Measurements from ENCODE around the gene GRAMD1B.

DNA sequence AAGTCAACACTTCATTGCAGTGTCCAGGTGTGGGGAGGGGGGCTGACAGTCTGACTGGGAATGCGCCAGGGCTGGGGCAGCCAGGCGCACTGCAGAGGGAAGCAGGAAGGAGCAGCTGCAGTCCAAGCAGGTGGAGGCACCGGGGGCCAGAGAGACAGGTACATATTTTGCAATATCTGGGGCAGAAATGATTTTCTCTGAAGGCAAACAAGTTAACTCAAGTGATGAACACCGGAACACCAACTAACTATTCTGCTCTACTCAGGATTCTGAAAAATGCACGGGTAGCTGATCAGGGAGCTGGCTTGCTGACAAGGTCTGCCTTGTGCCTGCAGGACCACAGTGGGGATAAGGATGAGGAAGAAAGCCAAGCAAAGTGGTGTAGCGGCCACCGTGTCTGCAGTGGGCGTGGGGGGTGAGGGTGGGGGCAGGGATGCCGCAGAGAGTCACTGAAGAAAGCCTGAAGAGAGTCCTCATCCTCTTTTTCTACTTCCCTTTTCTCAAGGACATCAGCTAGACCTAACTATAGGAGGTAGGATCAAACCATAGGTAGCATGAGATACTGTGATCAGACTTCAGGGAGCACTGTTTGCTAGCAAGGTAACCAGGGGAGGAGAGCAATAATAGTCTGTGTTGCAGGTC is 141.0 kb downstream of the GRAMD1B start:
- TF ChIP-seq, protein P1, sequence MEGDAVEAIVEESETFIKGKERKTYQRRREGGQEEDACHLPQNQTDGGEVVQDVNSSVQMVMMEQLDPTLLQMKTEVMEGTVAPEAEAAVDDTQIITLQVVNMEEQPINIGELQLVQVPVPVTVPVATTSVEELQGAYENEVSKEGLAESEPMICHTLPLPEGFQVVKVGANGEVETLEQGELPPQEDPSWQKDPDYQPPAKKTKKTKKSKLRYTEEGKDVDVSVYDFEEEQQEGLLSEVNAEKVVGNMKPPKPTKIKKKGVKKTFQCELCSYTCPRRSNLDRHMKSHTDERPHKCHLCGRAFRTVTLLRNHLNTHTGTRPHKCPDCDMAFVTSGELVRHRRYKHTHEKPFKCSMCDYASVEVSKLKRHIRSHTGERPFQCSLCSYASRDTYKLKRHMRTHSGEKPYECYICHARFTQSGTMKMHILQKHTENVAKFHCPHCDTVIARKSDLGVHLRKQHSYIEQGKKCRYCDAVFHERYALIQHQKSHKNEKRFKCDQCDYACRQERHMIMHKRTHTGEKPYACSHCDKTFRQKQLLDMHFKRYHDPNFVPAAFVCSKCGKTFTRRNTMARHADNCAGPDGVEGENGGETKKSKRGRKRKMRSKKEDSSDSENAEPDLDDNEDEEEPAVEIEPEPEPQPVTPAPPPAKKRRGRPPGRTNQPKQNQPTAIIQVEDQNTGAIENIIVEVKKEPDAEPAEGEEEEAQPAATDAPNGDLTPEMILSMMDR (IDR thresholded peaks at IDR 0.05): no peak
- TF ChIP-seq POLR2A (IDR thresholded peaks at IDR 0.05): no peak

All from esophagus squamous epithelium (tissue), 4 donors.